Epithelial cell of proximal tubule (primary cell): ENCODE measurements around the gene PHF21A. TPM values are rescaled to one million over a fixed set of nuclear protein-coding genes. Genes with fewer than 3 reads are reported as not detected.
"Not testable (repeated sequence)": the region's sequence is repeated elsewhere in the genome, so short reads cannot be mapped to it uniquely, and the experiment has no call there.

Experiments used
- DNase-seq: peaks from one replicate; pipeline ENCODE4 v3.0.0-alpha.2; 2011; ENCODE audit warnings: low read depth
- H3K4me3 ChIP-seq: 2 replicates; pipeline ENCODE4 v1.5.1; 2011; ENCODE audit warnings: low read depth, mild to moderate bottlenecking, low read length
- total RNA-seq: library from RNA; depleted of rRNA; stranded (reverse); fragments of >200 nt; gene quantifications from 2 replicates; pipeline ENCODE4 v1.2.3, GENCODE V29; 2015
- TF ChIP-seq, protein P1 (sequence below): conservative IDR thresholded peaks from 2 replicates; pipeline ENCODE4 v1.5.1; 2012; ENCODE audit warnings: low read depth, mild to moderate bottlenecking, low read length

PHF21A gene
- total RNA-seq, 1 donor from 2014 or later, result 5.8 TPM

GRCh38 chr11:45982656-45983470, 138.4 kb downstream of the PHF21A start:
- TF ChIP-seq, protein P1, sequence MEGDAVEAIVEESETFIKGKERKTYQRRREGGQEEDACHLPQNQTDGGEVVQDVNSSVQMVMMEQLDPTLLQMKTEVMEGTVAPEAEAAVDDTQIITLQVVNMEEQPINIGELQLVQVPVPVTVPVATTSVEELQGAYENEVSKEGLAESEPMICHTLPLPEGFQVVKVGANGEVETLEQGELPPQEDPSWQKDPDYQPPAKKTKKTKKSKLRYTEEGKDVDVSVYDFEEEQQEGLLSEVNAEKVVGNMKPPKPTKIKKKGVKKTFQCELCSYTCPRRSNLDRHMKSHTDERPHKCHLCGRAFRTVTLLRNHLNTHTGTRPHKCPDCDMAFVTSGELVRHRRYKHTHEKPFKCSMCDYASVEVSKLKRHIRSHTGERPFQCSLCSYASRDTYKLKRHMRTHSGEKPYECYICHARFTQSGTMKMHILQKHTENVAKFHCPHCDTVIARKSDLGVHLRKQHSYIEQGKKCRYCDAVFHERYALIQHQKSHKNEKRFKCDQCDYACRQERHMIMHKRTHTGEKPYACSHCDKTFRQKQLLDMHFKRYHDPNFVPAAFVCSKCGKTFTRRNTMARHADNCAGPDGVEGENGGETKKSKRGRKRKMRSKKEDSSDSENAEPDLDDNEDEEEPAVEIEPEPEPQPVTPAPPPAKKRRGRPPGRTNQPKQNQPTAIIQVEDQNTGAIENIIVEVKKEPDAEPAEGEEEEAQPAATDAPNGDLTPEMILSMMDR, result no peak
- no peak overlapping the region for H3K4me3 ChIP-seq
- no peak for DNase-seq

- H3K4me3 ChIP-seq, result not testable (repeated sequence)
Observed at GRCh38 chr11:45981826-45982225, 139.4 kb downstream of the PHF21A start.

DNA sequence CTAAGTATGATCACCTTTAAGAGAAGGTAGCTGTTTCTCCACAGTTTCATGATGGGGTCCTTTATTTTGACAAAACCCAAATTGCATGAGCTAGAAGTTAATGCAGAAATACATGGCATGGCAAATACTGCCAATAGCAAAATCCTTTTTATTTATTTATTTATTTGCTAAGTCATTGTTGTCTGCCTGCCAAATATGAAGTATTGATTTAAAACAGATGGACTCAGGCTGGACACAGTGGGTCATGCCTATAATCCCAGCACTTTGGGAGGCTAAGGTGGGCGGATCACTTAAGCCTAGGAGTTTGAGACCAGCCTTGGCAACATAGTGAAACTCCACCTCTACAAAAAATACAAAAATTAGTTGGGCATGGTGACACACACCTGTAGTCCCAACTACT, 146.4 kb downstream of the PHF21A start:
- no peak for DNase-seq
- TF ChIP-seq, protein P1, result no peak

More at GRCh38 chr11:45981826-45982225, 139.4 kb downstream of the PHF21A start:
- not testable (repeated sequence) for DNase-seq

GRCh38 chr11:45973601-45974000, 147.7 kb downstream of the PHF21A start:
- DNase-seq, result no peak
- TF ChIP-seq, protein P1, result no peak
- no peak overlapping the region for H3K4me3 ChIP-seq

More for the DNA sequence above, 146.4 kb downstream of the PHF21A start:
- no peak overlapping the region for H3K4me3 ChIP-seq

DNA sequence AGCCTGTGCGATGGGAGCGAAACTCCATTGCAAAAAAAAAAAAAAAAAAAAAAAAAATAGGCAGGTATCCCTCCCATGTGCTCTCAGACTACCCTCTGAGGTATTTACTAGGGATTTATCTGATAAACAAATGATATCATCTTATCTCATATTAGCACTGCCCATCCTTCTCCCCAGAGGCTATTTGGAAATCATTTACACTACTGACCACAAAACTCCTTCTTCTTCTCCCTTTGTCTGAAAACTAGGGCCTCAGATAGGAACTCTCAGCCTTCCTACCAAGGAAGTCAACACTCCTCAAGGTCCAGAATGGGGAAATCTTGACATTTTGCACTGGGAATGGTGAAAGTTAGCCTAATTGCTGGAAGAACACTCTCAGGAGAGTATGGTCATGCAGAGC, 152.4 kb downstream of the PHF21A start:
- no peak overlapping the region for H3K4me3 ChIP-seq
- DNase-seq, result no peak
- TF ChIP-seq, protein P1, result no peak

- H3K4me3 ChIP-seq, result no peak overlapping the region
- no peak for DNase-seq
- TF ChIP-seq, protein P1, result no peak
Observed at GRCh38 chr11:45967506-45967905, 153.7 kb downstream of the PHF21A start.

DNA sequence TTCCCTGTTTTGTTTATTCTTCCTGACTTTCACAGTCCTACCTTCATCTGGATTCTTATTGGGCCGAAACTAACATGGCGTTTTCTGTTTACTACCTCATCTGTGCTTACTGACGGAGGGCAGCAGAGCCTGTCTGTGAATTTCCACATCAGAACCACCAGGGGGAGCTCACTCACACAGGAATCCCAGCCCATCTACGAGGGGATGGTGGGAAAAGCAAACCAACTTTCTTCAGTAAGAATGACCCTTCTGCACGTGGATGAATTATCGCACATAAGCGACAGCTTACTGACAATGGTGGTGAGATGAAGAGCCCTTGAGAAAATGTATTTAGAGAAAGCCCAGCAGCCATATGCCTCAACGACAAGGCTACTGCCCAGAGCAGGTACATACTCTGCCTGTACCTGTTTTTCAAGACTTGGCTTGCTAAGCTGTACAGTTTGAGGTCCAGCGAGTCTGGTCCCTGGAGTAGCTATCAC, 156.3 kb downstream of the PHF21A start:
- TF ChIP-seq, protein P1, result peak; percentile 97
- no peak overlapping the region for H3K4me3 ChIP-seq
- no peak for DNase-seq
